DMS153 treated with DMSO at 0.1 percent for 48 hours (cell line): ENCODE measurements around the gene LRRC39.
"Not testable (repeated sequence)": the region's sequence is repeated elsewhere in the genome, so short reads cannot be mapped to it uniquely, and the experiment has no call there.

Source experiments
- DNase-seq: peaks from one replicate; lab custom pipeline; 2025; ENCODE audit not compliant: unreplicated experiment; lab: John Stamatoyannopoulos, UW

The LRRC39 gene

GRCh38 chr1:100178091-100178490 lies at the start of gene LRRC39:
TSS of gene LRRC39 (minus strand) at chr1:100178256. CDS start at chr1:100168516, 9,740 bp downstream.
- no peak for DNase-seq

GRCh38 chr1:100222428-100222827 lies 44.4 kb upstream of the LRRC39 start:
- no peak for DNase-seq

GRCh38 chr1:100219883-100220282 lies 41.8 kb upstream of the LRRC39 start:
- DNase-seq = no peak

GRCh38 chr1:100219457-100219856 lies 41.4 kb upstream of the LRRC39 start:
- no peak for DNase-seq

GRCh38 chr1:100217834-100218233 lies 39.8 kb upstream of the LRRC39 start:
- DNase-seq = no peak

GRCh38 chr1:100215101-100215500 lies 37.0 kb upstream of the LRRC39 start:
- no peak for DNase-seq

- no peak for DNase-seq
Observed at GRCh38 chr1:100213141-100213540, 35.1 kb upstream of the LRRC39 start.

- DNase-seq = no peak
Observed at GRCh38 chr1:100206301-100206700, 28.2 kb upstream of the LRRC39 start.

- not testable (repeated sequence) for DNase-seq
Observed at GRCh38 chr1:100205593-100205992, 27.5 kb upstream of the LRRC39 start.

GRCh38 chr1:100205103-100205502 lies 27.0 kb upstream of the LRRC39 start:
- DNase-seq = not testable (repeated sequence)

GRCh38 chr1:100202703-100203102 lies 24.6 kb upstream of the LRRC39 start:
- DNase-seq = not testable (repeated sequence)

- DNase-seq = not testable (repeated sequence)
Observed at GRCh38 chr1:100200060-100200459, 22.0 kb upstream of the LRRC39 start.

GRCh38 chr1:100198596-100198995 lies 20.5 kb upstream of the LRRC39 start:
- DNase-seq = no peak

- no peak for DNase-seq
Observed at GRCh38 chr1:100188617-100189016, 10.6 kb upstream of the LRRC39 start.

- no peak for DNase-seq
Observed at GRCh38 chr1:100187912-100188311, 9.9 kb upstream of the LRRC39 start.

- DNase-seq = no peak
Observed at GRCh38 chr1:100184536-100184935, 6.5 kb upstream of the LRRC39 start.

- no peak for DNase-seq
Observed at GRCh38 chr1:100183370-100183769, 5.3 kb upstream of the LRRC39 start.

- DNase-seq = no peak
Observed at GRCh38 chr1:100177295-100178041, 588 bp downstream of the LRRC39 start.

- DNase-seq = no peak
Observed at GRCh38 chr1:100168051-100168450, 10.0 kb downstream of the LRRC39 start.

GRCh38 chr1:100164702-100165101 lies 13.4 kb downstream of the LRRC39 start:
- DNase-seq = no peak

- DNase-seq = no peak
Observed at GRCh38 chr1:100164216-100164615, 13.8 kb downstream of the LRRC39 start.

GRCh38 chr1:100162881-100163280 lies 15.2 kb downstream of the LRRC39 start:
- no peak for DNase-seq

GRCh38 chr1:100152271-100152670 lies 25.8 kb downstream of the LRRC39 start:
- no peak for DNase-seq
